IMR-90 (cell line): Measurements from ENCODE around the gene KRT33A. TPM values are rescaled to one million over a fixed set of nuclear protein-coding genes. Genes with fewer than 3 reads are reported as not detected.

Experiments
- ATAC-seq: fragments of 200-7000 bp; cut with Tn5 transposase; 2 replicates; pipeline ENCODE4 v1.9.1; 2020; ENCODE audit warnings: low read depth, mild to moderate bottlenecking, moderate library complexity
- BruUV-seq: library from RNA; stranded (reverse); fragments of 400-500 nt; replicated peaks from 2 replicates; lab custom pipeline; 2021; lab: Mats Ljungman, UMichigan
- CTCF ChIA-PET: fragments of 300-600 bp; formaldehyde crosslinking; extraction: SDS; loops from one replicate; lab custom pipeline; 2021; ENCODE audit warnings: antibody characterized with exemption; lab: Yijun Ruan, JAX
- POLR2A ChIA-PET: fragments of 300-600 bp; sonication (Branson Sonifier 250); formaldehyde crosslinking; loops from one replicate; lab custom pipeline; 2022; ENCODE audit warnings: antibody characterized with exemption; ENCODE audit not compliant: unreplicated experiment; lab: Charles Lee
- DNase-seq: peaks from one replicate; pipeline ENCODE4 v3.0.0; 2013
- H2AFZ ChIP-seq: replicated peaks from 2 replicates; pipeline ENCODE3; 2013; ENCODE audit warnings: low read length, mild to moderate bottlenecking; ENCODE audit not compliant: poor library complexity
- H2AK5ac ChIP-seq: 2 replicates; pipeline ENCODE4 v1.6.1; 2013; ENCODE audit warnings: low read depth, low read length, inconsistent platforms
- H2AK9ac ChIP-seq: replicated peaks from 2 replicates; pipeline ENCODE3; 2013; ENCODE audit warnings: mild to moderate bottlenecking, low read depth, low read length, moderate library complexity; ENCODE audit not compliant: poor library complexity
- H2BK120ac ChIP-seq: 2 replicates; pipeline ENCODE4 v1.6.1; 2013; ENCODE audit warnings: low read depth, low read length, inconsistent platforms
- H2BK15ac ChIP-seq: 3 replicates; pipeline ENCODE4 v1.6.1; 2013; ENCODE audit warnings: low read depth, low read length, inconsistent platforms
- H2BK20ac ChIP-seq: 2 replicates; pipeline ENCODE4 v1.6.1; 2013; ENCODE audit warnings: low read depth, mild to moderate bottlenecking, inconsistent platforms, low read length, moderate library complexity
- H2BK5ac ChIP-seq: 2 replicates; pipeline ENCODE4 v1.6.1; 2013; ENCODE audit warnings: mild to moderate bottlenecking, low read depth, low read length, inconsistent platforms; ENCODE audit not compliant: poor library complexity, severe bottlenecking
- H3K14ac ChIP-seq: replicated peaks from 2 replicates; pipeline ENCODE4 v1.6.1; 2013; ENCODE audit warnings: low read depth, low read length, inconsistent platforms
- H3K18ac ChIP-seq: 2 replicates; pipeline ENCODE4 v1.6.1; 2013; ENCODE audit warnings: low read depth, low read length, control low read depth
- H3K23ac ChIP-seq: 2 replicates; pipeline ENCODE4 v1.6.1; 2013; ENCODE audit warnings: low read depth, low read length, inconsistent platforms
- H3K27ac ChIP-seq: 2 replicates; pipeline ENCODE4 v1.5.1; 2013; ENCODE audit warnings: mild to moderate bottlenecking, control low read depth, low read length; ENCODE audit not compliant: insufficient read depth
- H3K27me3 ChIP-seq: 2 replicates; pipeline ENCODE4 v1.6.1; 2013; ENCODE audit warnings: low read length; ENCODE audit not compliant: control insufficient read depth, insufficient read depth
- H3K36me3 ChIP-seq: 2 replicates; pipeline ENCODE4 v1.6.1; 2013; ENCODE audit warnings: low read length, mixed read lengths; ENCODE audit not compliant: control insufficient read depth, insufficient read depth
- H3K4ac ChIP-seq: 2 replicates; pipeline ENCODE4 v1.6.1; 2013; ENCODE audit warnings: low read depth, low read length, inconsistent platforms
- H3K4me1 ChIP-seq: 2 replicates; pipeline ENCODE4 v1.6.1; 2013; ENCODE audit warnings: low read length, mixed read lengths; ENCODE audit not compliant: control insufficient read depth, insufficient read depth
- H3K4me2 ChIP-seq: 2 replicates; pipeline ENCODE4 v1.6.1; 2013; ENCODE audit warnings: low read depth, mild to moderate bottlenecking, control low read depth, low read length, moderate library complexity
- H3K4me3 ChIP-seq: 2 replicates; pipeline ENCODE4 v1.5.1; 2013; ENCODE audit warnings: low read depth, mild to moderate bottlenecking, control low read depth, low read length, moderate library complexity; ENCODE audit not compliant: insufficient read depth
- H3K56ac ChIP-seq: 2 replicates; pipeline ENCODE4 v1.6.1; 2013; ENCODE audit warnings: low read length, inconsistent platforms; ENCODE audit not compliant: insufficient read depth; ENCODE audit errors: extremely low read depth
- H3K79me1 ChIP-seq, 2 experiments: 2 replicates each; pipeline ENCODE4 v1.6.1; 2013; ENCODE audit warnings: low read length in 2 of 2, inconsistent platforms in 1 of 2, low read depth in 1 of 2
- H3K9ac ChIP-seq: 2 replicates; pipeline ENCODE4 v1.6.1; 2013; ENCODE audit warnings: low read depth, low read length, control low read depth
- H3K9me1 ChIP-seq: 2 replicates; pipeline ENCODE4 v1.6.1; 2013; ENCODE audit warnings: low read length, inconsistent platforms; ENCODE audit not compliant: insufficient read depth
- H3K9me3 ChIP-seq: 2 replicates; pipeline ENCODE4 v1.6.1; 2013; ENCODE audit warnings: low read length; ENCODE audit not compliant: control insufficient read depth, insufficient read depth
- H4K20me1 ChIP-seq: 2 replicates; pipeline ENCODE4 v1.6.1; 2013; ENCODE audit warnings: low read length, inconsistent platforms; ENCODE audit not compliant: insufficient read depth
- H4K5ac ChIP-seq: 2 replicates; pipeline ENCODE4 v1.6.1; 2013; ENCODE audit warnings: mild to moderate bottlenecking, low read depth, low read length, control low read depth
- H4K8ac ChIP-seq, 2 experiments: 2 replicates each; pipeline ENCODE4 v1.6.1; 2013; ENCODE audit warnings: low read depth in 2 of 2, low read length in 2 of 2, control low read depth in 1 of 2, inconsistent platforms in 1 of 2
- H4K91ac ChIP-seq: 2 replicates; pipeline ENCODE4 v1.6.1; 2013; ENCODE audit warnings: low read depth, low read length, inconsistent platforms; ENCODE audit not compliant: insufficient read depth
- BHLHE40 ChIP-seq: fragments of 150-350 bp; IDR thresholded peaks from 2 replicates; pipeline ENCODE4 v1.6.1; 2016; ENCODE audit warnings: mild to moderate bottlenecking, low read depth, low read length
- CEBPB ChIP-seq: IDR thresholded peaks from 2 replicates; pipeline ENCODE4 v1.6.1; 2012; ENCODE audit warnings: low read depth, low read length, improper control_type of control experiment
- FOS ChIP-seq: fragments of 150-350 bp; IDR thresholded peaks from 2 replicates; pipeline ENCODE4 v1.6.1; 2016; ENCODE audit warnings: low read depth, low read length
- MAFK ChIP-seq: IDR thresholded peaks from 2 replicates; pipeline ENCODE4 v1.6.1; 2012; ENCODE audit warnings: low read depth, low read length, improper control_type of control experiment
- MAZ ChIP-seq: IDR thresholded peaks from 2 replicates; pipeline ENCODE4 v1.6.1; 2012; ENCODE audit warnings: low read depth, mild to moderate bottlenecking, low read length, improper control_type of control experiment, moderate library complexity, borderline replicate concordance
- NFE2L2 ChIP-seq: fragments of 150-350 bp; IDR thresholded peaks from 2 replicates; pipeline ENCODE4 v1.6.1; 2016; ENCODE audit warnings: low read depth, mild to moderate bottlenecking, low read length
- RAD21 ChIP-seq: IDR thresholded peaks from 2 replicates; pipeline ENCODE4 v1.6.1; 2012; ENCODE audit warnings: low read length, improper control_type of control experiment
- RFX5 ChIP-seq: IDR thresholded peaks from 2 replicates; pipeline ENCODE4 v1.8.0; 2012; ENCODE audit warnings: low read depth, mild to moderate bottlenecking, low read length, moderate library complexity
- WGBS, 2 experiments: methylation state at CpG; one replicate each; pipeline versions ENCODE4 v1.1.5 to v1.1.7; 2013; ENCODE audit warnings: missing lambda C conversion rate in 2 of 2; ENCODE audit not compliant: insufficient read length in 1 of 2; ENCODE audit errors: extremely low coverage in 2 of 2; 5-methylcytosine and 5-hydroxymethylcytosine counted together
- dilution Hi-C: fragments of 300-500 bp; cut with HindIII; formaldehyde crosslinking; loops from one replicate; pipeline ENCODE4 v1.14.3; 2018; ENCODE audit warnings: low sequenced_read_pairs; ENCODE audit not compliant: unreplicated experiment
- in situ Hi-C: fragments of 300-500 bp; cut with MboI; formaldehyde crosslinking; loops from 3 replicates; pipeline ENCODE4 v1.14.3; 2019; ENCODE audit warnings: low sequenced_read_pairs, inconsistent platforms, mixed read lengths
- intact Hi-C: fragments of 100-400 bp; cut with micrococcal nuclease; formaldehyde crosslinking; loops from 2 replicates; pipeline ENCODE4 v1.10.0; 2022
- polyA plus RNA-seq, 3 experiments: library from polyadenylated mRNA; depleted of rRNA; stranded (reverse); fragments of >200 nt; gene quantifications; 2 replicates each; pipeline ENCODE4 v1.2.3, GENCODE V29; 2012; ENCODE audit warnings: low replicate concordance in 1 of 3
- total RNA-seq: library from RNA; depleted of rRNA; stranded (reverse); fragments of >200 nt; gene quantifications from 2 replicates; pipeline ENCODE4 v1.2.3, GENCODE V29; 2012
- TF ChIP-seq, protein P1 (sequence below): conservative IDR thresholded peaks from 2 replicates; pipeline ENCODE4 v1.5.1; 2012; ENCODE audit warnings: mild to moderate bottlenecking, low read depth, low read length, improper control_type of control experiment
- TF ChIP-seq, protein P2 (sequence below): fragments of 150-350 bp; IDR thresholded peaks from 2 replicates; pipeline ENCODE4 v1.6.1; 2017; ENCODE audit warnings: mild to moderate bottlenecking, antibody characterized with exemption, low read length, low read depth

KRT33A gene
- total and polyA plus RNA-seq, 2 of the 4 experiments (the other 2 are of a cell fraction) = not detected

DNA sequence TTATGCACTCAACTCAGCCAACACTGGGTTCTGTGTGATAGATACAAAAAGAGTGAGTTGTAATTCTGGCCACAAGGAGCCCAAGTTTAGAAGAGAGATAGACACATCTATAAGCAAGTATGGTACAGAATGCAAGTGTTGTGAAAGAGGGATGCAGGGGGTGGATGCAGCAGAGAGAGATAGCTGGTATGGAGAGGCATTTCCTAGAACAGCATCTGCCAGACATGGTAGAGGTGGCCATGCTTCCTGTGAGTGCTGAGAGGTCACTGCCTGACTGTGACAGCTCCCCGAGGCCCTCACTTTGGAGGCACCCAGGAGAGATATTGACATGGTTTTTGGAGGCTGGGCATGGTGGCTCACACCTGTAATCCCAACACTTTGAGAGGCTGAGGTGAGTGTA is 39.5 kb downstream of the KRT33A start:
- TF ChIP-seq FOS = no peak
- TF ChIP-seq CEBPB = no peak
- TF ChIP-seq, protein P1, sequence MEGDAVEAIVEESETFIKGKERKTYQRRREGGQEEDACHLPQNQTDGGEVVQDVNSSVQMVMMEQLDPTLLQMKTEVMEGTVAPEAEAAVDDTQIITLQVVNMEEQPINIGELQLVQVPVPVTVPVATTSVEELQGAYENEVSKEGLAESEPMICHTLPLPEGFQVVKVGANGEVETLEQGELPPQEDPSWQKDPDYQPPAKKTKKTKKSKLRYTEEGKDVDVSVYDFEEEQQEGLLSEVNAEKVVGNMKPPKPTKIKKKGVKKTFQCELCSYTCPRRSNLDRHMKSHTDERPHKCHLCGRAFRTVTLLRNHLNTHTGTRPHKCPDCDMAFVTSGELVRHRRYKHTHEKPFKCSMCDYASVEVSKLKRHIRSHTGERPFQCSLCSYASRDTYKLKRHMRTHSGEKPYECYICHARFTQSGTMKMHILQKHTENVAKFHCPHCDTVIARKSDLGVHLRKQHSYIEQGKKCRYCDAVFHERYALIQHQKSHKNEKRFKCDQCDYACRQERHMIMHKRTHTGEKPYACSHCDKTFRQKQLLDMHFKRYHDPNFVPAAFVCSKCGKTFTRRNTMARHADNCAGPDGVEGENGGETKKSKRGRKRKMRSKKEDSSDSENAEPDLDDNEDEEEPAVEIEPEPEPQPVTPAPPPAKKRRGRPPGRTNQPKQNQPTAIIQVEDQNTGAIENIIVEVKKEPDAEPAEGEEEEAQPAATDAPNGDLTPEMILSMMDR = no peak
- no peak for TF ChIP-seq RAD21
- no peak for TF ChIP-seq MAZ
- TF ChIP-seq RFX5 = no peak
- TF ChIP-seq MAFK = no peak
- TF ChIP-seq NFE2L2 = no peak
- TF ChIP-seq BHLHE40 = no peak
- TF ChIP-seq, protein P2, sequence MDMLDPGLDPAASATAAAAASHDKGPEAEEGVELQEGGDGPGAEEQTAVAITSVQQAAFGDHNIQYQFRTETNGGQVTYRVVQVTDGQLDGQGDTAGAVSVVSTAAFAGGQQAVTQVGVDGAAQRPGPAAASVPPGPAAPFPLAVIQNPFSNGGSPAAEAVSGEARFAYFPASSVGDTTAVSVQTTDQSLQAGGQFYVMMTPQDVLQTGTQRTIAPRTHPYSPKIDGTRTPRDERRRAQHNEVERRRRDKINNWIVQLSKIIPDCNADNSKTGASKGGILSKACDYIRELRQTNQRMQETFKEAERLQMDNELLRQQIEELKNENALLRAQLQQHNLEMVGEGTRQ = no peak
- Histone ChIP-seq H3K9me3 (no peaks in the 10 kb centered on the region), H3K56ac (no peak overlapping the region), H3K36me3 (no peaks in the 10 kb centered on the region), H2BK15ac (no peak overlapping the region), H3K4me2 (no peak overlapping the region), H3K14ac (no peak overlapping the region), H2BK120ac (no peak overlapping the region), H3K4me3 (no peak overlapping the region), H2AK9ac (no peak overlapping the region), H3K79me1 (no peaks in the 10 kb centered on the region), H3K23ac (no peak overlapping the region), H3K27me3 (peaks cover 8% of the 10 kb centered on the region), H4K91ac (no peak overlapping the region), H3K9ac (no peak overlapping the region), H2BK20ac (no peak overlapping the region), H3K18ac (no peak overlapping the region), H4K8ac (no peak overlapping the region), H3K27ac (no peak overlapping the region), H3K9me1 (no peaks in the 10 kb centered on the region; the same call in 1 of the 2 replicates), H2BK5ac (no peak overlapping the region), H2AFZ (no peak overlapping the region), H2AK5ac (no peak overlapping the region), H3K4ac (no peak overlapping the region), H4K20me1 (no peaks in the 10 kb centered on the region), H3K4me1 (no peaks in the 10 kb centered on the region), H4K5ac (no peak overlapping the region)
- DNase-seq = no peak
- in situ Hi-C loops (loop anchor here (10.0 kb wide), 1 partner anchor 64 kb away; no protein-coding TSS in a partner anchor), intact Hi-C loops (no loop called here), dilution Hi-C loops (no loop called here)
- BruUV-seq = no TSS peak
- ATAC-seq = no peak
- WGBS, 2 experiments = no CpG with 5 or more reads among the region's 1 CpG
- POLR2A ChIA-PET = no interaction called here
- CTCF ChIA-PET = no interaction called here
